ENCODE measurements around the gene MON1A. TPM values are rescaled to one million over a fixed set of nuclear protein-coding genes. Genes with fewer than 3 reads are reported as not detected.

The MON1A gene
- total RNA-seq, 1 donor from 2014 or later = 7.8 TPM

DNA sequence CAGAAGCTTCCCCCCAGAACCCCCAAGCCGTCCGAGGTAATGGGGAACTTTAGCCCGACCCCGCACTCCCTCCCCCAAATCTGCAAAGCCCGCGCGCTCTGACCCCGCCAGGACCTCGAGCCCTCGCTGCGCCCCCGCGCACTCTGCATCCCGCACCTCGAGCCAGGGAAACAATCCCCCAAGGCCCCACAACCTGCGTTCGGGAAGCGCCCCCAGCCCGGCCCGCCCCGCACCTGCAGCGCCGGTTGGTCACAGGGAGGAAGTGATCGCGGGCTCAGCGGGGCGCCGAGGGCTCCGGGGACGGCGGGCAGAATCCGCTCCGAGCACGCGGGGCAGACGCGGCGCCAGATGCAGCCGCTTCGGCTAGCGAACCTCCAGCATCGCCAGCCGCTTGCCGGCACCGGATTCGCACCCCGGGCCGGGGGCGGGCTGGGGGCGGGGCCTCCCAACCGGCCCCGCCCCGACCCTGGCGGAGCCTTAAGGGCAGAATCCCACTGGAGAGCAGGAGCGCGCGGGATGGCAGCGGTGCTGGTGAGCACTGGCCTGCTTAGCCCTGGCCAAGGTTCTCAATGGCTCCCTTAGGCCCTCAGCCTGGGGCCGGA is 60.0 kb downstream of the MON1A start, which contains the start of gene CAMKV:
Gene CAMKV (minus strand): TSS at position 382 of the 602 bp plus-strand sequence. CDS start 7,518 bp downstream, outside the sequence.
- intact Hi-C loops (cut with DNase I) = no loop called here
- ATAC-seq (ENCODE audit: poor library complexity) (no peak), DNase-seq (no peak)

DNA sequence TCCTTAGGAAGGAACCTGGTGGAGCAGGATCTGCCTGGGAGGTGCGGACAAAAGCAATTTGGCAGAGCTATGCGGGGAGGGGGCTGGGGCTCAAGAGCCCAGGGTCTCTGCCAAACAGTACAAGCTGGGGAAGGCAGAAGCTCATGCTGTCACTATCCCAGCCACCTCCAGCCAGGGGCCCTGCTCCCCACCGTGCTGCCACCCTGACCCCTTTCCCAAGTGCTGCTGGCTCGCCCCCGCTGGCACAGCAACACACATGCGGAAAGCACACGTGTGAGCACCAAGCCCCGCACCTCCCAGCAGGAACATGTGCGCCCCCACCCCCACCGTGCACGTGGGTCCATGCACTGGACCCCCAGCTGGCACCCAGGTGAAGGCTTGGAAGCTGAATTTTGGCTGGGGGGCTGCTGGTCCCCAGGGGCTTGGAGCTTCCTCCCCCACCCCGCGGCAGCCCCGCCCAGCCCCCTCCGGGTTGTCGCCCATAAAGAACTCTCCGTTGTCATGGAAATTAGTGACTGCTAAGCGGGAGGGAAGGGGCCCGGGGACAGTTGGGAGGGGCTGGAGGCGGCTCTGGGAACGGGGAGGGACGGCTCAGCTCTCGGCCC is 60.6 kb downstream of the MON1A start:
- intact Hi-C loops (cut with DNase I) = no loop called here
- ATAC-seq (ENCODE audit: poor library complexity) = no peak
- no peak for DNase-seq

DNA sequence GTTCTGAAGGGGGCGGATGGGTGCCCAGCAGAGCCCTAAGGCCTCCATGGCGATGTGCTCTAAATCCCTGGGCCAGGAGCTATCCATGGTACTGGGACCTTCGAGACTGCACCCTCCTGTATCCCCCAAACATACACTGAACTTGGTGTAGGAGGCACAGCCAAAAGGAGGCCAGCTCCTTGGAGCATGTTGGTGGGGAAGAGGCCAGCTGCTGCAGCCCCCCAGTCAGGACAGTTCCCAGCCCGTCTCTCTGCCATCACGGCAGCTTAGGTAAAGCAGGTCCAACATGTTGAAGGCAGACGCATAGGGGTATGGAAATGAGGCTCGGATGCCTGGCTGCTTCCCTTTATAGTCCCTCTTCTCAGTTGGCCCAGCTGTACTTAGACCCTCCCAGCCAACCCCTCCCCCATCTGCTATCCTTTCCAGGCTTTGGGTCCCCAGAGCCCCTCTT is 61.7 kb downstream of the MON1A start:
- intact Hi-C loops (cut with DNase I) = no loop called here
- DNase-seq (no peak), ATAC-seq (ENCODE audit: poor library complexity) (no peak)

DNA sequence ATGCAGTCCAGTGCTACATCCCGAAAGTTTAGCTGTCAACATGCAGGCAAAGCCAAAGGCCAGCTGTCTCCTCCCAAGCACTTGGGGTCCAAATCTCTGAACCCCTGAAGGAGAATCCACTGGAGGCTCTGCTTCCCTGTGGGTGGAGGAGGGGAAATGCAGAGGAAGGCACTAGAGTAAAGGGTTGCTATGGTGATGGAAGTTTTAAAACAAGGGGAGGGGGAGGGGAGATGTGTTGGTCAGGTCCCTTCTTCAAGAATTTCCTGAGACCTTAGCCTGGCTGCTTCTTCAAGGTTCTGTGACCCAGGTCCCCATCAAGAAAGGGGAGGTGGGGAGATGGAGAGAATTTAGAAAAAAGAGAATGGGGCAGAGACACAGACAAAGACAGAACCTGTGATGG is 62.2 kb downstream of the MON1A start:
- intact Hi-C loops (cut with DNase I) = no loop called here
- no peak for ATAC-seq (ENCODE audit: poor library complexity)

DNA sequence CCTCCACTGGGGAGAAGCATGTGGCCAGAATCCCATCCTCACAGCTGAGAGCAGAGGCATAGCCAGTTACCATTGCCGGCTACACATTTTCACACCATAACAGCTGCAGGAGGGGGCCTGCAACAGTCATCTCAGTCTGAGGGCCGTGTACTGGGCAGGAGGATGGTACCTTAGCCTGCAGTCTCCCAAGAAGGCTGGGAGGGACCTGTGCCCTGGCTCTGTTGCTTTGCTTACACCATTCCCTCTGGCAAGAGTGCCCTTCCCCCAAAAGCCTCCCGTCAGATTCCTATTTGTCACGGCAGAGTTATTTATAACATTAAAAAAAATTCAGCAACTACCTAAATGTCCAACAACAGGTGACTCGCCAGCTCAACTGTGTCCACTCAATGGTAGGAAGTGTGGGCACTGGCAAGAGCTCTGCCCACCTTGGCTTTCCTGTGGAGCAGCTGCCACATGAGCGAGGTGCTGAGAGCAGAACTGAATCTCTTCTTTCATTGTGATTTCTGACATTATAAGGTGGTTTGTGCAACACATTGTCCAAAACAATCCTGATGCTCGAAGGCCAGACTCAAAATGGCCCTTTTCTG is 64.3 kb downstream of the MON1A start:
- intact Hi-C loops (cut with DNase I) = no loop called here
- no peak for DNase-seq
- no peak for ATAC-seq (ENCODE audit: poor library complexity)

More for the DNA sequence above, 62.2 kb downstream of the MON1A start:
- DNase-seq = no peak

DNA sequence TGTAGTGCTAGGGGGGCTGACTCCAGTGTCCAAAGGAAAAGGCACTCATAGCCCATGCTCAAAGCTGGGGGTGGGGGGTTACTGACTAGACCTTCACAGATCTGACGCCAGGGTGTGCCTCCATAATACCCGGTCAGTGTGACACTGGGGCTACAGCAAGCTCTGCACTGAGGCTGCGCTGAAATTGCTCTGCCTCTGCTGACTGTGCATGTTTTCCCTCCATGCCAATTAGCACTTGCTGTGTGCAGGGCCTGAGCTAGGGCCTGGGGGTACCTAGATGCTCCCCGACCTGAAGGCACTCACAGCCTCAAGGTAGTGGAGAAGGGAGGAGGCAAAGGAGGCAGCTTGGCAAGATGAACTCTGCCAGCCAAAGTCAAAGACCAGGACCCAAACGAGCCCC is 65.1 kb downstream of the MON1A start:
- ATAC-seq (ENCODE audit: poor library complexity) = no peak
- no peak for DNase-seq
- intact Hi-C loops (cut with DNase I) = no loop called here

DNA sequence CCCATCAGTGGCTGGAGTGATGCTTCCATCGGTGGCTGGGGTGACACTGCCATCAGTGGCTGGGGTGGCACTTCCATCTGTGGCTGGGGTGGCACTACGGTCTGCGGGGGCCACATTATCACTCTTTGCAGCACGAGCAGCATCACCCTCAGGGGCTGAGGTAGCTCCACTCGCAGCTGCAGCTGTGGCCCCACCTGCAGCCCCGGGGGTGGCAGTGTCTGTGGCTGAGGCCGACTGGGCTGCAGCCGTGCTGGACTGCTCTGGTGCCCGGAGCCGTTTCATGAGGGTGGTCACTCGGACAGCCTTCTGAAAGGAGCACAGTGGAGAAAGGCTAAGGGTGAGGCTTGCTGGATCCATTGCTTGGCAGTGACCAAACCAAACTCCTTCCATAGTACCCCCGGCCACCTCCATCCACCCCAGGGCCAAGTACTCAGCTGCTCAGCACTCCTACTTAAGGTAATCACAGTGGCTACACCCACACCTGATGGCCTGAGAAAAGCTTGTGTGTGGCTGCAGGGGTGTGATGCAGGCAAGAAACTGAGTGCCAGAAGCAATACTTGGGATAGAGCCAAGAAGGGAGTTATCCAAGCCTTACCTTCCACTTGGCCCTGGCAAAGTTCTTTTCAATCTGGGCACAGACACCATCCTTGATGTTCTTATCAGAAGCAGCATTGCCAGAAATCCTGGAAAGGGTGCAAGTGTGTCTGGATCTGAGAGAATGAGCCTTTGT is 69.9 kb downstream of the MON1A start:
- no peak for DNase-seq
- ATAC-seq (ENCODE audit: poor library complexity) = no peak
- intact Hi-C loops (cut with DNase I) = no loop called here

Other genes with a start within 250 kb of the MON1A start
- 3.7 TPM for gene MST1, start 240.3 kb downstream of the MON1A start, total RNA-seq
- gene RNF123, start 240.3 kb downstream of the MON1A start, total RNA-seq = 47.9 TPM
- gene AMIGO3, start 210.1 kb downstream of the MON1A start, total RNA-seq = not detected
- 15.7 TPM for gene GMPPB, start 205.9 kb downstream of the MON1A start, total RNA-seq
- gene IP6K1, start 143.3 kb downstream of the MON1A start, total RNA-seq = 14.8 TPM
- gene CDHR4, start 129.9 kb downstream of the MON1A start, total RNA-seq = not detected
- 2.9 TPM for gene INKA1, start 126.5 kb downstream of the MON1A start, total RNA-seq
- gene UBA7, start 115.9 kb downstream of the MON1A start, total RNA-seq = 19.7 TPM
- 1.7 TPM for gene TRAIP, start 73.2 kb downstream of the MON1A start, total RNA-seq
- gene CAMKV, start 59.9 kb downstream of the MON1A start, total RNA-seq = not detected
- gene MST1R, start 25.9 kb downstream of the MON1A start, total RNA-seq = 1.5 TPM
- 43.0 TPM for gene RBM6, start 10.3 kb upstream of the MON1A start, total RNA-seq
- 56.7 TPM for gene RBM5, start 159.1 kb upstream of the MON1A start, total RNA-seq
- gene SEMA3F, start 225.5 kb upstream of the MON1A start, total RNA-seq = 10.8 TPM